ENCODE data around the gene TRIM51.

GRCh38 chr11:55838452-55838851 is 44.6 kb upstream of the TRIM51 start, which contains the start of gene OR5D16:
- TF ChIP-seq EZH2 (IDR thresholded peaks at IDR 0.05; ENCODE audit: borderline replicate concordance, insufficient read depth, low read depth, low read length, poor library complexity, severe bottlenecking), result no peak
- TF ChIP-seq CTCF (IDR thresholded peaks at IDR 0.05), result no peak
